Calu3 (cell line): ENCODE measurements around the gene CACNA1C. TPM values are rescaled to one million over a fixed set of nuclear protein-coding genes. Genes with fewer than 3 reads are reported as not detected.

Experiments used
- BruUV-seq: library from RNA; stranded (reverse); fragments of 400-500 nt; replicated peaks from 2 replicates; lab custom pipeline; 2021; lab: Mats Ljungman, UMichigan
- CTCF ChIA-PET: fragments of 300-600 bp; sonication (Branson Sonifier 250); formaldehyde crosslinking; loops from one replicate; lab custom pipeline; 2022; ENCODE audit warnings: antibody characterized with exemption; lab: Charles Lee
- DNase-seq: peaks from one replicate; pipeline ENCODE4 v3.0.0; 2022
- H3K27ac Mint-ChIP-seq: one replicate; pipeline ENCODE4 v1.8.0; 2022; ENCODE audit warnings: mixed read lengths; ENCODE audit not compliant: unreplicated experiment
- H3K27me3 Mint-ChIP-seq: one replicate; pipeline ENCODE4 v1.8.0; 2022; ENCODE audit warnings: mixed read lengths; ENCODE audit not compliant: unreplicated experiment
- H3K36me3 Mint-ChIP-seq: one replicate; pipeline ENCODE4 v1.8.0; 2022; ENCODE audit warnings: mild to moderate bottlenecking, moderate library complexity, mixed read lengths; ENCODE audit not compliant: insufficient read depth, unreplicated experiment
- H3K4me1 Mint-ChIP-seq: one replicate; pipeline ENCODE4 v1.8.0; 2022; ENCODE audit warnings: mild to moderate bottlenecking, low read depth, mixed read lengths; ENCODE audit not compliant: unreplicated experiment
- H3K4me3 Mint-ChIP-seq: one replicate; pipeline ENCODE4 v1.8.0; 2022; ENCODE audit warnings: mild to moderate bottlenecking, low read depth, moderate library complexity, mixed read lengths; ENCODE audit not compliant: unreplicated experiment
- H3K9me3 Mint-ChIP-seq: one replicate; pipeline ENCODE4 v1.8.0; 2022; ENCODE audit warnings: low read depth, mixed read lengths; ENCODE audit not compliant: unreplicated experiment
- intact Hi-C: fragments of 100-400 bp; cut with micrococcal nuclease; formaldehyde crosslinking; loops from one replicate; pipeline ENCODE4 v1.10.0; 2022; ENCODE audit not compliant: unreplicated experiment
- total RNA-seq: library from RNA; stranded (reverse); gene quantifications from 2 replicates; pipeline ENCODE4 v1.2.3, GENCODE V29; 2022
- TF ChIP-seq, protein P1 (sequence below): fragments of 200-600 bp; IDR thresholded peaks from one replicate; pipeline ENCODE4 v1.8.0; 2022; ENCODE audit warnings: antibody characterized with exemption; ENCODE audit not compliant: unreplicated experiment

CACNA1C gene
- total RNA-seq, 1 experiment from 2014 or later: not detected

DNA sequence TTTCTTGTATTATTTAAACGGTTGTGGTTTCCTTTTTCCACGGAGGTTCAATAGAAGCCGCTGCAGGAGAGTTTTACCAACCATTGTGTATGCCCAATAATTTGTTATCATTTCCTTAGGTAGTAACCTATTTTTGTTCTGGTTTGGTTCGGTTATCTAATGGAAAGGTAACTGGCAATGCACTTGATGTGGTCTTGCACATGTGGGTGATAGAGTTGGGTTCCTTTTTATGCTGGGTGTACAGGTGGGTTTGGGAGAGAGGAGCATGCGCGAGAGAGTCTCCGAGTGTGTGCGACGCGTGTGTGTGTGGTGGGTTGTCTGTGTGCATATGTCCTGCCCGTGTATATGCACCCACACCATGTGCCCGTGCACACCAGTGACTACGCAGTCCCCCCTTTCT, 639.3 kb downstream of the CACNA1C start:
- Mint-ChIP-seq H3K27ac (no peak overlapping the region), H3K9me3 (no peaks in the 10 kb centered on the region), H3K4me3 (no peak overlapping the region), H3K4me1 (no peaks in the 10 kb centered on the region), H3K36me3 (no peaks in the 10 kb centered on the region), H3K27me3 (peaks cover 96% of the 10 kb centered on the region)
- intact Hi-C loops: no loop called here
- no TSS peak for BruUV-seq
- no peak for DNase-seq
- CTCF ChIA-PET: no interaction called here
- TF ChIP-seq, protein P1, sequence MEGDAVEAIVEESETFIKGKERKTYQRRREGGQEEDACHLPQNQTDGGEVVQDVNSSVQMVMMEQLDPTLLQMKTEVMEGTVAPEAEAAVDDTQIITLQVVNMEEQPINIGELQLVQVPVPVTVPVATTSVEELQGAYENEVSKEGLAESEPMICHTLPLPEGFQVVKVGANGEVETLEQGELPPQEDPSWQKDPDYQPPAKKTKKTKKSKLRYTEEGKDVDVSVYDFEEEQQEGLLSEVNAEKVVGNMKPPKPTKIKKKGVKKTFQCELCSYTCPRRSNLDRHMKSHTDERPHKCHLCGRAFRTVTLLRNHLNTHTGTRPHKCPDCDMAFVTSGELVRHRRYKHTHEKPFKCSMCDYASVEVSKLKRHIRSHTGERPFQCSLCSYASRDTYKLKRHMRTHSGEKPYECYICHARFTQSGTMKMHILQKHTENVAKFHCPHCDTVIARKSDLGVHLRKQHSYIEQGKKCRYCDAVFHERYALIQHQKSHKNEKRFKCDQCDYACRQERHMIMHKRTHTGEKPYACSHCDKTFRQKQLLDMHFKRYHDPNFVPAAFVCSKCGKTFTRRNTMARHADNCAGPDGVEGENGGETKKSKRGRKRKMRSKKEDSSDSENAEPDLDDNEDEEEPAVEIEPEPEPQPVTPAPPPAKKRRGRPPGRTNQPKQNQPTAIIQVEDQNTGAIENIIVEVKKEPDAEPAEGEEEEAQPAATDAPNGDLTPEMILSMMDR: no peak

DNA sequence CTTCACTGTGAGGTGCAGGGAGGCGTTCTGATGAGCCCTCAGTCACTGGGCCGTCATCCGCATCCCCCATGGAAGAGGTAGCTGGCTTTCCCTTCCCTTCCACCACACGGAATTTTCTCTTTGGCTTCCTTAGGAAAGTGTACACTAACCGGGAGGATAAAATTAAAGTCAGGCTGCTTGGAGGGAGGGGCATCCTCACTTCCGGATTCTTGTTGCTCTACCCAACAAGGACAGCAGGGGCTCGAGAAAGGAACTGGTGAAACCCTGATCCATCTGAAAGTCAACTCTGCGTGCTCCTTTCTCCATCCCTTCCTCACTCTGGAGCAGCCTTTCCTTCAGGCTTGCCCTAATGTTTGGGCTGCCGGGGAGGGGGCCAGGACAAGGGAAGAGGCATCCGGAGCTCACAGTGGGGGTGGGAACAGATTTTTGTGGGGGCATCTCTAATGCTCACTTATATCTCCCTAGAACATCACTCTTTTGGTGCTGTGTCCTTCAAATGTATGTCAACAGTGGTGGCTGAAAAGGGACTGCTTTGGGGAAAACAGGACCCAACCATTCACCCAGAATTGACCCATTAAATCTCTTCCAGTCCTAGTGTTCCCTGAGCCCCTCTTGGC, 640.6 kb downstream of the CACNA1C start:
- no TSS peak for BruUV-seq

DNA sequence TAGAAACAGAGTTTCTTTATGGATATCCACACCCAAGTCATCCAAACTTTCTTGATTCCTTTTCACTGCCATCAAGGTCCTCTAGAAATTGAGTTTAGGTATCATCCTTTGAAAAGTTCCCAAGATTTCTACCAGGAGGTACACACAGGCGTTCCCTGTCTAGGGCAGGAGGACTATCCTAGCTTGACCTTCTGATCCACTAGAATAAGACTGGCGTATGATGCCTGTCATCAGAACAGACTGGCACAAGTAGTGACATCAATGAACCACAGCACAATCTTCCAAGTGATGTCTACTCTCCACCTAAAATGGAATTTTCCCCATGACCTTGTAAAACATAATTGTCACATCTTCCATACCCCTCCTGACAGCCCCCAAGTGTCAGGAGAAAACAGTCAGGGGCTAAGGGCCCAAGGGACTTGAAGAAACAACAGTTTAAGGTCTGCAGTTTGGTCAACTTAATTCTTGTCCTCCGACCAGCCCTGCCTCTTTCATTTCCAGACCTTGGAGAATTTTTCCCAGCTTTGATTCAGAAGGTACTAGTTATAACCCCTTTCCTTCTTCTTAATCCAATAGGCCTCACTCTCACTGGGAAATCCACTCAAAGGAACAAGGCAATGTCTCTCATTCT, 641.3 kb downstream of the CACNA1C start:
- H3K9me3 Mint-ChIP-seq: no peaks in the 10 kb centered on the region
- CTCF ChIA-PET: no interaction called here
- H3K27me3 Mint-ChIP-seq: peaks cover 100% of the 10 kb centered on the region
- BruUV-seq: no TSS peak
- intact Hi-C loops: no loop called here
- no peak for DNase-seq
- no peak overlapping the region for H3K4me3 Mint-ChIP-seq
- TF ChIP-seq, protein P1: no peak
- no peaks in the 10 kb centered on the region for H3K36me3 Mint-ChIP-seq
- no peak overlapping the region for H3K27ac Mint-ChIP-seq
- no peaks in the 10 kb centered on the region for H3K4me1 Mint-ChIP-seq

More for the DNA sequence above, 640.6 kb downstream of the CACNA1C start:
- intact Hi-C loops: no loop called here
- CTCF ChIA-PET: no interaction called here
- no peak for DNase-seq
- no peak overlapping the region for H3K27ac Mint-ChIP-seq
- no peaks in the 10 kb centered on the region for H3K4me1 Mint-ChIP-seq
- no peak overlapping the region for H3K4me3 Mint-ChIP-seq
- no peaks in the 10 kb centered on the region for H3K9me3 Mint-ChIP-seq
- TF ChIP-seq, protein P1: no peak
- peaks cover 100% of the 10 kb centered on the region for H3K27me3 Mint-ChIP-seq
- H3K36me3 Mint-ChIP-seq: no peaks in the 10 kb centered on the region

DNA sequence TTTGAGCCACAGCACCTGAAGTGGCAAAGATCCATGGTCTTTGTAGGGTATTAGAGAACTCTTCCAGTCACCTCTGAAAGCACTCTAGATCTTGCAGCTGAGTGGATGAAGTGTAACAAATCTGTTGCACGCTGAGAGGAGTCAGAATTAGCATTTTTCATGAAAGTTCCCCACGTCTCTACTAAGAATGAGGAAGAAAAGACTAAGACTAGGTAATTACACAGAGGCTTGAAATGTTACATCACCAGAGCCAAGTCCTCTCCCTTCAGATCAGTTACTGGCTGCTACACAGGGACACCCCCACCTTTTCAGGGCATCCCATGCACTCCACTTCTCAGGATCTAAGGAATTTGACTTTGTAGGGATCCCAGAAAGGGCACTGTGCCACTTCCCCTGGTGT, 643.3 kb downstream of the CACNA1C start:
- BruUV-seq: no TSS peak
- Mint-ChIP-seq H3K4me3 (no peak overlapping the region), H3K4me1 (no peaks in the 10 kb centered on the region), H3K27me3 (peaks cover 100% of the 10 kb centered on the region), H3K9me3 (no peaks in the 10 kb centered on the region), H3K27ac (no peak overlapping the region), H3K36me3 (no peaks in the 10 kb centered on the region)
- CTCF ChIA-PET: no interaction called here
- DNase-seq: no peak
- intact Hi-C loops: no loop called here
- TF ChIP-seq, protein P1: no peak
